ENCODE data around the gene EFNA1.
A peak's percentile ranks its signal among the peaks of the same experiment; 100 is the strongest.
"Not testable (repeated sequence)": the region's sequence is repeated elsewhere in the genome, so short reads cannot be mapped to it uniquely, and the experiment has no call there.

Gene EFNA1

GRCh38 chr1:155092641-155093040, 35.0 kb upstream of the EFNA1 start:
- no peak for DNase-seq

- DNase-seq = no peak
These were observed 33.6 kb upstream of the EFNA1 start for GRCh38 chr1:155093911-155094621.

- no peak for DNase-seq
These were observed 33.1 kb upstream of the EFNA1 start for GRCh38 chr1:155094622-155094948.

GRCh38 chr1:155099331-155099730, 28.3 kb upstream of the EFNA1 start:
- DNase-seq = no peak

GRCh38 chr1:155103325-155103724, 24.4 kb upstream of the EFNA1 start:
- DNase-seq = no peak

GRCh38 chr1:155104605-155105534, 22.8 kb upstream of the EFNA1 start:
- no peak for DNase-seq

GRCh38 chr1:155105604-155106011, 22.1 kb upstream of the EFNA1 start:
- DNase-seq = no peak

- no peak for DNase-seq
These were observed 20.8 kb upstream of the EFNA1 start for GRCh38 chr1:155106862-155107261.

GRCh38 chr1:155107309-155108264, 20.1 kb upstream of the EFNA1 start:
- no peak for DNase-seq

GRCh38 chr1:155108296-155108695, 19.4 kb upstream of the EFNA1 start:
- DNase-seq = no peak

- DNase-seq = no peak
These were observed 17.3 kb upstream of the EFNA1 start for GRCh38 chr1:155110381-155110780.

- DNase-seq = no peak
These were observed 16.9 kb upstream of the EFNA1 start for GRCh38 chr1:155110826-155111225.

- no peak for DNase-seq
These were observed 14.2 kb upstream of the EFNA1 start for GRCh38 chr1:155113450-155113980.

- DNase-seq = no peak
These were observed 11.4 kb upstream of the EFNA1 start for GRCh38 chr1:155116113-155116764.

- peak; percentile 20 for DNase-seq
These were observed 10.1 kb upstream of the EFNA1 start for GRCh38 chr1:155117610-155118009.

GRCh38 chr1:155118090-155118489, 9.6 kb upstream of the EFNA1 start:
- DNase-seq = not testable (repeated sequence)

GRCh38 chr1:155120253-155120652, 7.4 kb upstream of the EFNA1 start:
- no peak for DNase-seq

- no peak for DNase-seq
These were observed 6.4 kb upstream of the EFNA1 start for GRCh38 chr1:155121249-155121648.

GRCh38 chr1:155122308-155122707, 5.4 kb upstream of the EFNA1 start:
- DNase-seq = no peak

GRCh38 chr1:155123801-155124200, 3.9 kb upstream of the EFNA1 start:
- DNase-seq = no peak

- no peak for DNase-seq
These were observed 2.9 kb upstream of the EFNA1 start for GRCh38 chr1:155124503-155125463.
